Activated naive CD8-positive, alpha-beta T cell treated with anti-CD3 and anti-CD28 coated beads, Interleukin-2, amount 10 ng/mL, durations not matched to agents 7 days and 5 days (primary cell): ENCODE measurements around the gene RANBP9. TPM values are rescaled to one million over a fixed set of nuclear protein-coding genes. Genes with fewer than 3 reads are reported as not detected.
A peak's percentile ranks its signal among the peaks of the same experiment; 100 is the strongest.

Experiments used
- ATAC-seq: fragments of 150-1000 bp; cut with Tn5 transposase; one replicate; pipeline ENCODE4 v1.10.0; 2021; ENCODE audit warnings: low read depth, moderate library complexity
- POLR2A ChIA-PET: fragments of 350-600 bp; sonication (Branson Sonifier 250); formaldehyde crosslinking; loops from one replicate; lab custom pipeline; 2021; ENCODE audit warnings: antibody characterized with exemption; lab: Charles Lee
- DNase-seq: peaks from one replicate; pipeline ENCODE4 v3.0.0; 2021
- H3K27ac Mint-ChIP-seq: one replicate; pipeline ENCODE4 v1.8.0; 2022; ENCODE audit warnings: mild to moderate bottlenecking, mixed read lengths
- H3K27me3 Mint-ChIP-seq: one replicate; pipeline ENCODE4 v1.8.0; 2022; ENCODE audit warnings: mild to moderate bottlenecking, moderate library complexity, mixed read lengths
- H3K36me3 Mint-ChIP-seq: one replicate; pipeline ENCODE4 v1.8.0; 2021; ENCODE audit warnings: mild to moderate bottlenecking, mixed read lengths
- H3K4me1 Mint-ChIP-seq: one replicate; pipeline ENCODE4 v1.8.0; 2021; ENCODE audit warnings: mixed read lengths
- H3K4me3 Mint-ChIP-seq: one replicate; pipeline ENCODE4 v1.8.0; 2022; ENCODE audit warnings: mild to moderate bottlenecking, moderate library complexity, mixed read lengths
- H3K9me3 Mint-ChIP-seq: one replicate; pipeline ENCODE4 v1.8.0; 2021; ENCODE audit warnings: mixed read lengths
- total RNA-seq, 2 experiments: library from RNA; stranded (reverse); gene quantifications; one replicate each; pipeline ENCODE4 v1.2.3, GENCODE V29; 2021

Gene RANBP9
- total RNA-seq, 2 experiments from 2014 or later: 55.3 to 56.3 TPM

DNA sequence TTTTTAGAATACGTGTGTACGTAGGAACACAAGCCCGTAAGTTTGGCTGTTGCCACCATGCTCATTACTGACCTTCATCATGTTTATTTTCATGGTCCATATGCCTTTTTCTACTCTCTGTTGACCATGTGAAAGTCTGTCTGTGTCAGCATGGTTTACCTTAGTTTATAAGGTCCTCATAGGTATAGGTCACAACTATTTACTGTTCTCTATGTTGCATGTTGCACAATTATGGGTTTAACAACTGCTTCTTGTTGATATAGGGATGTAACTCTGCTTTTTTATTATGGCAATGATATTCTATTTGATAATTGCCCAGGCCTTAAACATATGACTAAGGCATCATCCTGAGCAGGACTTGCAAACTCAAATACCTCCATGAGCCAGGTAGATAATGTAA, 13.4 kb upstream of the RANBP9 start:
- ATAC-seq (no peak), DNase-seq (no peak)
- POLR2A ChIA-PET: interaction anchor here (1.0 kb wide), 1 partner anchor 37 kb away, joined by 3 read pairs; no protein-coding TSS in a partner anchor
- H3K27ac Mint-ChIP-seq: no peak overlapping the region
- H3K9me3 Mint-ChIP-seq: no peaks in the 10 kb centered on the region
- H3K36me3 Mint-ChIP-seq: no peaks in the 10 kb centered on the region
- no peaks in the 10 kb centered on the region for H3K27me3 Mint-ChIP-seq
- no peak overlapping the region for H3K4me3 Mint-ChIP-seq
- peaks cover 23% of the 10 kb centered on the region for H3K4me1 Mint-ChIP-seq

DNA sequence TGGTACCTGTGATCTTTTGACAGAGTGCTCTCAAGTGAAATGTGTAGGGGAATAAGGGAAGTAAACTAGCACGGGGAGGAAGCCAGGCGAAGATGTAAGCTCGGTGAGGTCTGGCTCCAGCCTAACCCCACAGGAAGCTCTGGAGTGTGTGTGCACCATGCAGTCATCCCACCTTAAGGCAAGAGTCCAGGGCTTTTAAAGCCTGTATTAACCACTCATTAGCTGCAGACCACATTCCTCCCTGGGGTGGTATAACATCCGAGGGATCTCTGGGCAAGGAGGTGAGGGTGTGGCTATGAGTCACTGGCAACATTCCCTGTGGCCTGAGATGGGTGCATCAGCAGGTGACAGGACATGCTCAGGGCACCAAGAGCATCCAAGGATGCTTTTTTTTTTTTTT, 12.5 kb upstream of the RANBP9 start:
- Mint-ChIP-seq H3K27me3 (no peaks in the 10 kb centered on the region), H3K27ac (no peak overlapping the region), H3K36me3 (no peaks in the 10 kb centered on the region), H3K4me1 (peaks cover 23% of the 10 kb centered on the region), H3K9me3 (no peaks in the 10 kb centered on the region), H3K4me3 (no peak overlapping the region)
- ATAC-seq (peak; percentile 44), DNase-seq (no peak)
- POLR2A ChIA-PET: interaction anchor here (0.6 kb wide), 1 partner anchor 342 kb away, joined by 3 read pairs; no protein-coding TSS in a partner anchor

DNA sequence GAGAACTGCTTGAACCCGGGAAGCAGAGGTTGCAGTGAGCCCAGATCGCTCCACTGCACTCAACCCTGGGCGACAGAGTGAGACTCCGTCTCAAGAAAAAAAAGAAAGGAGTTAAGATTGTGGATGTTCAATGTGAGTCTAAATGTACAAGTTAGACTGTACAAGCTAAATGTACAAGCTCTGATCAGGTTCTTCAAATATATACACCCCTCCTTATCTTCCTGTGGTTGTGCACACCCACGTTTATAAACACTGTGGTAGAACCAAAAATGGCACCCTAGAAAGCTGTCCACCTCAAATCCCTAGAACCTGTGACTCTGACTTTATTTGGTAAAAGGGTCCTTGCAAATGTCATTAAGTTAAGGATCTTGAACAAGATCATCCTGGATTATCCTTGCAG, 11.2 kb upstream of the RANBP9 start:
- no peak overlapping the region for H3K27ac Mint-ChIP-seq
- H3K9me3 Mint-ChIP-seq: peaks cover 6% of the 10 kb centered on the region
- no peaks in the 10 kb centered on the region for H3K27me3 Mint-ChIP-seq
- ATAC-seq (no peak), DNase-seq (no peak)
- peaks cover 27% of the 10 kb centered on the region for H3K4me1 Mint-ChIP-seq
- H3K4me3 Mint-ChIP-seq: no peak overlapping the region
- peaks cover 5% of the 10 kb centered on the region for H3K36me3 Mint-ChIP-seq
- POLR2A ChIA-PET: no interaction called here

DNA sequence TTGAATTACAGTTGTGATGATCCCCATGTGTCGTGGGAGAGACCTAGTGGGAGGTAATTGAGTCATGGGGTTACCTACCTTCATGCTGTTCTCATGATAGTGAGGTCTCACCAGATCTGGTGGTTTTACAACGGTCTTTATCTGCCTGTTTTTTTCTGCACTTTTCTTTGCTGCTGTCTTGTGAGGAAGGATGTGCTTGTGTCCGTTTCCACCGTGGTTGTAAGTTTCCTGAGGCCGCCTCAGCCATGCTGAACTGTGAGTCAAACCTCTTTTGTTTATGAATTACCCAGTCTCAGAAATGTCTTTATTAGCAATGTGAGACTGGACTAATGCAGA, 6.5 kb upstream of the RANBP9 start:
- H3K9me3 Mint-ChIP-seq: peaks cover 15% of the 10 kb centered on the region
- DNase-seq (no peak), ATAC-seq (no peak)
- no peak overlapping the region for H3K4me3 Mint-ChIP-seq
- no peaks in the 10 kb centered on the region for H3K27me3 Mint-ChIP-seq
- peaks cover 17% of the 10 kb centered on the region for H3K36me3 Mint-ChIP-seq
- POLR2A ChIA-PET: no interaction called here
- H3K4me1 Mint-ChIP-seq: peaks cover 20% of the 10 kb centered on the region
- peak overlapping the region; percentile 32 for H3K27ac Mint-ChIP-seq

- Mint-ChIP-seq H3K27me3 (no peaks in the 10 kb centered on the region), H3K27ac (no peak overlapping the region), H3K36me3 (peaks cover 17% of the 10 kb centered on the region), H3K9me3 (peaks cover 15% of the 10 kb centered on the region), H3K4me1 (peaks cover 19% of the 10 kb centered on the region), H3K4me3 (no peak overlapping the region)
- POLR2A ChIA-PET: no interaction called here
- DNase-seq: no peak
- ATAC-seq: no peak
These were observed 5.3 kb upstream of the RANBP9 start for GRCh38 chr6:13716955-13717295.

- POLR2A ChIA-PET: no interaction called here
- H3K4me1 Mint-ChIP-seq: peaks cover 19% of the 10 kb centered on the region
- ATAC-seq (no peak), DNase-seq (no peak)
- peaks cover 17% of the 10 kb centered on the region for H3K36me3 Mint-ChIP-seq
- no peaks in the 10 kb centered on the region for H3K27me3 Mint-ChIP-seq
- peaks cover 15% of the 10 kb centered on the region for H3K9me3 Mint-ChIP-seq
- H3K27ac Mint-ChIP-seq: no peak overlapping the region
- H3K4me3 Mint-ChIP-seq: no peak overlapping the region
These were observed 4.8 kb upstream of the RANBP9 start for GRCh38 chr6:13716225-13716954.

DNA sequence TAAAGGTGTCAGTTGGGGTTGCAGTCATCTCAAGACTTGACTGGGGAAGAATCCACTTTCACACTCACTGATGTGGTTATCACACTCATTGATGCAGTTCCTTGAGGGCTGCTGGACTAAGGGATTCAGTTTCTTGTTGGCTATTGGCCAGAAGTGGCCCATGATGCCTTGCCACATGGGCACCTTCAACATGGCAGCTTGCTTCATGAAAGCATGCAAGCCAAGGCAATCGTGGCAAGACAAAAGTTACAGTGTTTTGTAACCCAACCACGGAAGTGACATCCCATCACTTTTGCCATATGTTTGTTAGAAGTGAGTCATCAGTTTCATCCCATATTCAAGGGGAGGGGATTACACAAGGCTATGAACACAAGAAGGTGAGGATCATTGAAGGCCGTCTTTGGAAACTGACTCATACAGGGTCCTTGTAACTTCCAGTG, 3.8 kb upstream of the RANBP9 start:
- no peak for ATAC-seq
- H3K36me3 Mint-ChIP-seq: peaks cover 17% of the 10 kb centered on the region
- no peak overlapping the region for H3K4me3 Mint-ChIP-seq
- H3K27me3 Mint-ChIP-seq: no peaks in the 10 kb centered on the region
- POLR2A ChIA-PET: no interaction called here
- H3K9me3 Mint-ChIP-seq: peaks cover 15% of the 10 kb centered on the region
- DNase-seq: no peak
- H3K4me1 Mint-ChIP-seq: peaks cover 19% of the 10 kb centered on the region
- H3K27ac Mint-ChIP-seq: no peak overlapping the region

DNA sequence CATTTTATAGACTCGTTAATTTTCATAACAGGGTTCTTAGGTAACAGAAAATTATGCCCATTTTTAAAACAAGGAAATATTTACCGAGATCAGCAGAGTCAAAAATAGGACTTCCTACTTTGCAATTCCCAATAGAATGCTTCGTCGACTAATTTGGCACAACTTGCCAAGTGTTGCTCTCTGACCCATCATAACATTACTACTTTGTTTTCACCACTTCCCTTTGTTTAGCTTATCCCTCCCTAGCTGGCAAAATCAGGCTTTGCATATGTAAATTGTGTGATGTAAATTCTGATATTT, 914 bp upstream of the RANBP9 start:
- Mint-ChIP-seq H3K36me3 (peaks cover 16% of the 10 kb centered on the region), H3K4me3 (peak overlapping the region; percentile 93), H3K9me3 (peaks cover 8% of the 10 kb centered on the region), H3K27me3 (no peaks in the 10 kb centered on the region), H3K27ac (peak overlapping the region; percentile 97), H3K4me1 (peaks cover 33% of the 10 kb centered on the region)
- DNase-seq: no peak
- POLR2A ChIA-PET: interaction anchor here (0.6 to 4.6 kb wide), 9 partner anchors 25 to 384 kb away, joined by 3 to 47 read pairs (median 7); partner anchors contain the start of genes NOL7 and TBC1D7
- no peak for ATAC-seq

DNA sequence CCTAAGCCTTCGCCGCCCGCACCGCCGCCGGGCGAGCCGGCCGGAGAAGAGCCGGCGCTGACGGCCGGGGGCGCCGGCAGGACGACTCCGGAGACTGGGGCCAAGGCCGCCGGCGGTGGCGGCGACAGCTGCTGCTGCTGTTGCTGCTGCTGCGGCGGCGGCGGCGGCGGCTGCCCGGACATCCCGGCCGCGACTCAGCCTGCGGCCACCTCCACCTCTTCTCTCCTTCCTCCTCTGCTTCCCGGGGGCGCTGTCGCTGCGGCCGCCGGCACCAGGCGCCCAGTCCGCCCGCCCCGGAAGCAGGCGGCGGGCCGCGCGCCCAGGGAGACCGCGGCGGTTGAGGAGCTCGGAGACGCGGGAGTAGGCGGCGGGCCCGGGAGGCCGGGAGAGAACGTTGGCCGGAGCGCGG, 307 bp downstream of the RANBP9 start:
- peaks cover 38% of the 10 kb centered on the region for H3K4me1 Mint-ChIP-seq
- H3K4me3 Mint-ChIP-seq: peak overlapping the region; percentile 56
- H3K27me3 Mint-ChIP-seq: no peaks in the 10 kb centered on the region
- peak overlapping the region; percentile 42 for H3K27ac Mint-ChIP-seq
- H3K9me3 Mint-ChIP-seq: peaks cover 5% of the 10 kb centered on the region
- POLR2A ChIA-PET: interaction anchor here (0.6 to 4.6 kb wide), 16 partner anchors 10 to 136 kb away, joined by 3 to 47 read pairs (median 6); partner anchors contain the start of genes NOL7 and SIRT5
- DNase-seq: no peak
- ATAC-seq: peak; percentile 53
- H3K36me3 Mint-ChIP-seq: peaks cover 15% of the 10 kb centered on the region

DNA sequence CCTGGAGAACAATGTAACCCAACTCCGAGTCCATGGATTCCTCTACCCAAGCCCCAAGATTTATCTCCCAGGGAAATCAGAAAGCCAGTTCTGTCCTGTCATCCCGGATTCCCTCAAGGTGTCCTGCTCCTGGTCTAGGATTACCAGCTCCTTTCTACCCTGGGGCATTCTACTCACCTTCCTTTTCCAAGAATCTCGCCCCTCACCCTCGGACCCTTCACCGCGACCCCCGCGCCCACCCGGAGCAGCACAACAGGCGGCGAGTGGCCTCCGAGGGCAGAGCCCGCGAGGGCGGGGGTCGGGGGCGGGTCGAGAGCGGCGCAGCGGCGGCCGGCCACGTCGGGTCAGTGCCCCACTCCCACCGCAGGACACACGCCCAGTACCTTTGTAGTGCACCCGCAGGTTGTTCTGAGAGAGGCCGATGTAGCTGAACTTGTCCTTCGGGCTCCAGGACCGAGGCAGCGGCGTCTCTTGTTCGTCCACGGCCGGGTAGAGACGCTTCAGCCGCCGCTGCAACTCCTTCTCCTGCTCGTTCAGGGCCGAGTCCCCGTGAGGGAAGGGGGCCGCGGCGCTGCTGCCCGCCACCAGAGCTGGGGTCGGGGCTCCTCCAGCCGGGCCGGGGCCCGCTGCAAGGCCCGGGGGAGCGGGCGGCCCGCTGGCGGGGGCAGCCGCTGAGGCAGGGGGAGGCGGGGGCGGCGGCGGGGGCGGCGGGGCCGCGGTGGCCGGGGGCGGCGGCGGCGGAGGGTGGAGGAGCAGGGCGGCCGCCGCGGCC, 897 bp downstream of the RANBP9 start:
- peak overlapping the region; percentile 93 for H3K27ac Mint-ChIP-seq
- POLR2A ChIA-PET: interaction anchor here (0.8 to 4.6 kb wide), 15 partner anchors 9 to 355 kb away, joined by 3 to 47 read pairs (median 7); partner anchors contain the start of genes NOL7 and SIRT5
- no peaks in the 10 kb centered on the region for H3K27me3 Mint-ChIP-seq
- H3K4me1 Mint-ChIP-seq: peaks cover 33% of the 10 kb centered on the region
- H3K4me3 Mint-ChIP-seq: peak overlapping the region; percentile 98
- peaks cover 3% of the 10 kb centered on the region for H3K9me3 Mint-ChIP-seq
- ATAC-seq (peak; percentile 2), DNase-seq (peak; percentile 66)
- H3K36me3 Mint-ChIP-seq: peaks cover 13% of the 10 kb centered on the region

DNA sequence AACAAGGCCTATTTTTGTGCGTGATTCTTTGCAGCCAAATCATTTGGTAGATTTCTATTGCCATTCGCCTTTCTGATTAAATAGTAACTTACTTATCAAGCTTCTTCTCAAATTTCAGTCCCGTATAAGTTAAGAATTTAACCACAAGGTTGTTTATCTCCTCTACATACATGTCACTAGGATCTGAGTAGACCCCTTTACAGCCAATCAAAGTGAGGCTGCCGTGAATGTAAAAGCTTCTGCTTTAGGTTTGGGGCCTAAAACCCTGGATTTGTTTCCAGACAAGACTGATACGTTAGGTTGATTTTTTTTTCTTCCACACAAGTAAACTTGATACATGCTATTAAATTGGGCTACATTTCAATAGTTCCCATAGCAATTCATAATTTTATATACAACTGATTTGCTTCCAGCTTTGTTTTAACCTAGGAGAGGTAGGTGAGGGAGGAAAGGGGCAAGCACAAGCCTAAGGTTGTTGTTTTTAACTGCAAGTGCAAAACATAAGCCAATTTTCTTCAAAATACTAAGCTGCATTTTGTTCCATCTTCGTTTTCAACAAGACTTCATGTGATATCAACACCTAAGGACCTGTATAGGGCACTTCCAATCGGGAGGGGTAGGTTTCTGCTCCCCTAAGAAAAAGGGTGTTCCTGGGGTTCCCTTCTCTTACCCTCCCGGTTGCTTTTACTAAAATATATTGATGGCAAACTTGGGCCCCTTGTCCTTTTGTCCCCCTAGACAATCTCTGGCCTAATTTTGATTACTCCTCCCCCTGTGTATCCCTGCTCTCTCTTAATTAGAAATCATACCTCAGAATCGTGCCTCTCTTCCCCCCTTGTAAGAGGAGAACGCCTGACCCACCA, 1.7 kb downstream of the RANBP9 start:
- peaks cover 26% of the 10 kb centered on the region for H3K4me1 Mint-ChIP-seq
- peak overlapping the region; percentile 98 for H3K4me3 Mint-ChIP-seq

DNA sequence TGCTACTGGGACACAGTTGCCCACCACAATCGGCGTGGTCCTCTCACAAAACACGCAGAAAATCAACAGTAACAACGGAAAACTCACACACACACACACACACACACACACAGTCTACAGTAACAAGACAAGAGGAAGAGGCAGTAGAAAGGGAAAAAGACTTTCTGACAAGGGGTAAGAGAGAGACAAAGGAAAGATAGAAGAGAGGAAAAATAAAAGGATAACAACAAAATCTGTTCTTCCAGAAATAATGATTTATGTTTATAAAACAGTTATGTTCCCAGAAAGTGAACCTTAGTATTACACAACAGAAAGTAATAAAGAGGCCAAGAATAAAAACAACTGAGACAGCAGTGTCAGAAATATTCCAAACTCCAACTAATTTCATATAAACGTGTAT, 2.9 kb downstream of the RANBP9 start:
- no peaks in the 10 kb centered on the region for H3K9me3 Mint-ChIP-seq
- POLR2A ChIA-PET: interaction anchor here (1.5 to 4.6 kb wide), 3 partner anchors 54 to 134 kb away, joined by 7 to 47 read pairs (median 11); partner anchors contain the start of genes NOL7 and SIRT5
- peak overlapping the region; percentile 93 for H3K27ac Mint-ChIP-seq
- no peak for DNase-seq
- peak overlapping the region; percentile 98 for H3K4me3 Mint-ChIP-seq
- no peak for ATAC-seq
- peaks cover 13% of the 10 kb centered on the region for H3K36me3 Mint-ChIP-seq
- H3K27me3 Mint-ChIP-seq: no peaks in the 10 kb centered on the region
- peaks cover 26% of the 10 kb centered on the region for H3K4me1 Mint-ChIP-seq

More for the DNA sequence above, 1.7 kb downstream of the RANBP9 start:
- Mint-ChIP-seq H3K27ac (peak overlapping the region; percentile 93), H3K36me3 (peaks cover 13% of the 10 kb centered on the region), H3K27me3 (no peaks in the 10 kb centered on the region), H3K9me3 (no peaks in the 10 kb centered on the region)
- POLR2A ChIA-PET: interaction anchor here (0.7 to 4.6 kb wide), 11 partner anchors 15 to 354 kb away, joined by 3 to 47 read pairs (median 7); partner anchors contain the start of genes NOL7 and SIRT5
- no peak for DNase-seq
- no peak for ATAC-seq

- no peak overlapping the region for H3K27ac Mint-ChIP-seq
- peaks cover 19% of the 10 kb centered on the region for H3K36me3 Mint-ChIP-seq
- peaks cover 23% of the 10 kb centered on the region for H3K4me1 Mint-ChIP-seq
- POLR2A ChIA-PET: interaction anchor here (1.4 kb wide), 1 partner anchor 89 kb away, joined by 4 read pairs; the partner anchor contains the start of gene NOL7
- no peak for ATAC-seq
- no peak overlapping the region for H3K4me3 Mint-ChIP-seq
- no peak for DNase-seq
- H3K27me3 Mint-ChIP-seq: no peaks in the 10 kb centered on the region
- H3K9me3 Mint-ChIP-seq: no peaks in the 10 kb centered on the region
These were observed 8.1 kb downstream of the RANBP9 start for GRCh38 chr6:13703496-13703895.
